Caki2 (cell line): Measurements from ENCODE around the gene PRKCH. TPM values are rescaled to one million over a fixed set of nuclear protein-coding genes. Genes with fewer than 3 reads are reported as not detected.

Source experiments
- DNase-seq: peaks from one replicate; pipeline ENCODE4 v3.0.0-alpha.2; 2015; ENCODE audit warnings: low read depth
- in situ Hi-C: cut with HindIII; loops from 2 replicates; pipeline ENCODE4 v1.10.0; 2016; ENCODE audit warnings: low sequenced_read_pairs, low pct_unique_long_range_greater_than_20kb, mixed read lengths
- total RNA-seq: library from RNA; depleted of rRNA; stranded (reverse); fragments of >200 nt; shearing (Covaris generic); gene quantifications from 2 replicates; pipeline ENCODE4 v1.2.3, GENCODE V29; 2014; ENCODE audit warnings: low replicate concordance

The PRKCH gene
- total RNA-seq, 1 experiment from 2014 or later = 1.6 TPM

GRCh38 chr14:61377749-61378148, 56.4 kb downstream of the PRKCH start:
- in situ Hi-C loops = no loop called here

GRCh38 chr14:61379639-61380184, 58.3 kb downstream of the PRKCH start:
- in situ Hi-C loops = no loop called here
- DNase-seq = no peak

More at GRCh38 chr14:61377749-61378148, 56.4 kb downstream of the PRKCH start:
- DNase-seq = no peak

GRCh38 chr14:61380984-61381383, 59.6 kb downstream of the PRKCH start:
- no peak for DNase-seq
- in situ Hi-C loops = no loop called here

GRCh38 chr14:61381553-61381952, 60.2 kb downstream of the PRKCH start:
- in situ Hi-C loops = no loop called here
- DNase-seq = no peak

- no peak for DNase-seq
- in situ Hi-C loops = no loop called here
These were observed 61.5 kb downstream of the PRKCH start for GRCh38 chr14:61382842-61383241.

GRCh38 chr14:61385002-61385685, 63.8 kb downstream of the PRKCH start:
- DNase-seq = no peak
- in situ Hi-C loops = no loop called here

- DNase-seq = no peak
- in situ Hi-C loops = no loop called here
These were observed 64.9 kb downstream of the PRKCH start for GRCh38 chr14:61386173-61386772.

GRCh38 chr14:61387076-61387475, 65.7 kb downstream of the PRKCH start:
- DNase-seq = no peak
- in situ Hi-C loops = no loop called here

- in situ Hi-C loops = no loop called here
- no peak for DNase-seq
These were observed 67.0 kb downstream of the PRKCH start for GRCh38 chr14:61388173-61388975.

- in situ Hi-C loops = no loop called here
- no peak for DNase-seq
These were observed 67.7 kb downstream of the PRKCH start for GRCh38 chr14:61388976-61389576.

GRCh38 chr14:61391119-61391518, 69.7 kb downstream of the PRKCH start:
- in situ Hi-C loops = no loop called here
- DNase-seq = no peak

GRCh38 chr14:61392297-61392696, 70.9 kb downstream of the PRKCH start:
- DNase-seq = no peak
- in situ Hi-C loops = no loop called here

- in situ Hi-C loops = no loop called here
- DNase-seq = no peak
These were observed 73.2 kb downstream of the PRKCH start for GRCh38 chr14:61394542-61394941.

GRCh38 chr14:61395115-61395725, 73.8 kb downstream of the PRKCH start:
- in situ Hi-C loops = no loop called here
- DNase-seq = no peak

GRCh38 chr14:61396279-61396678, 74.9 kb downstream of the PRKCH start:
- no peak for DNase-seq
- in situ Hi-C loops = no loop called here

- no peak for DNase-seq
- in situ Hi-C loops = no loop called here
These were observed 75.3 kb downstream of the PRKCH start for GRCh38 chr14:61396694-61397093.

GRCh38 chr14:61397615-61398014, 76.2 kb downstream of the PRKCH start:
- in situ Hi-C loops = no loop called here
- DNase-seq = no peak

GRCh38 chr14:61398221-61398620, 76.8 kb downstream of the PRKCH start:
- in situ Hi-C loops = no loop called here
- DNase-seq = no peak
